CD4-positive, alpha-beta T cell (primary cell): ENCODE measurements around the gene IFITM10. TPM values are rescaled to one million over a fixed set of nuclear protein-coding genes. Genes with fewer than 3 reads are reported as not detected.

ENCODE experiments used
- ATAC-seq: fragments of 200-7000 bp; cut with Tn5 transposase; one replicate; pipeline ENCODE4 v1.10.0; 2022; ENCODE audit warnings: mild to moderate bottlenecking; ENCODE audit not compliant: poor library complexity
- CTCF ChIA-PET: fragments of 350-600 bp; sonication (Branson Sonifier 250); formaldehyde crosslinking; loops from one replicate; lab custom pipeline; 2021; ENCODE audit warnings: antibody characterized with exemption, inconsistent platforms; lab: Charles Lee
- POLR2A ChIA-PET: fragments of 350-600 bp; sonication (Branson Sonifier 250); formaldehyde crosslinking; loops from one replicate; lab custom pipeline; 2021; ENCODE audit warnings: antibody characterized with exemption, inconsistent platforms; lab: Charles Lee
- DNase-seq, 14 experiments: peaks; one replicate each; pipeline ENCODE4 v3.0.0-alpha.2; 2013 to 2020; ENCODE audit warnings: mixed read lengths in 2 of 14
- H3K27ac ChIP-seq, 2 donors: one replicate each; pipeline versions ENCODE4 v1.5.1 to v1.7.0; 2013; ENCODE audit warnings: low read length in 2 of 2, low read depth in 1 of 2, mild to moderate bottlenecking in 1 of 2
- H3K27me3 ChIP-seq, 2 experiments: 1 replicate in 1 of 2; 2 replicates in 1 of 2; pipeline versions ENCODE4 v1.6.1 to v1.7.0; 2013; ENCODE audit warnings: low read length in 2 of 2, control low read depth in 1 of 2, mild to moderate bottlenecking in 1 of 2, moderate library complexity in 1 of 2; ENCODE audit not compliant: insufficient read depth in 2 of 2, control insufficient read depth in 1 of 2
- H3K36me3 ChIP-seq: one replicate; pipeline ENCODE4 v1.6.1; 2013; ENCODE audit warnings: low read length, control low read depth; ENCODE audit not compliant: insufficient read depth
- H3K4me1 ChIP-seq: one replicate; pipeline ENCODE4 v1.6.1; 2013; ENCODE audit warnings: low read length, control low read depth; ENCODE audit not compliant: insufficient read depth
- H3K4me3 ChIP-seq: one replicate; pipeline ENCODE4 v1.5.1; 2013; ENCODE audit warnings: mild to moderate bottlenecking, low read length, moderate library complexity
- H3K9me3 ChIP-seq, 2 experiments: 1 replicate in 1 of 2; 2 replicates in 1 of 2; pipeline versions ENCODE4 v1.6.1 to v1.7.0; 2013; ENCODE audit warnings: low read length in 2 of 2, mild to moderate bottlenecking in 2 of 2, control low read depth in 1 of 2, moderate library complexity in 1 of 2; ENCODE audit not compliant: control insufficient read depth in 1 of 2, insufficient read depth in 1 of 2
- H3K27ac Mint-ChIP-seq: one replicate; pipeline ENCODE4 v1.8.0; 2020; ENCODE audit warnings: mixed read lengths
- H3K27me3 Mint-ChIP-seq: one replicate; pipeline ENCODE4 v1.8.0; 2021; ENCODE audit warnings: mixed read lengths
- H3K36me3 Mint-ChIP-seq: one replicate; pipeline ENCODE4 v1.8.0; 2021; ENCODE audit warnings: low read depth, mixed read lengths
- H3K4me1 Mint-ChIP-seq: one replicate; pipeline ENCODE4 v1.8.0; 2021; ENCODE audit warnings: low read depth, mixed read lengths
- H3K4me3 Mint-ChIP-seq: one replicate; pipeline ENCODE4 v1.8.0; 2020; ENCODE audit warnings: mild to moderate bottlenecking, mixed read lengths
- H3K9me3 Mint-ChIP-seq: one replicate; pipeline ENCODE4 v1.8.0; 2020; ENCODE audit warnings: mixed read lengths
- intact Hi-C, 2 experiments: fragments of 100-400 bp; cut with DNase I in 1 of 2; cut with micrococcal nuclease in 1 of 2; formaldehyde crosslinking; loops; one replicate each; pipeline versions ENCODE4 v1.15.1 to v1.9.0; 2023 to 2025; cut with DNase I, micrococcal nuclease
- total RNA-seq, 174 experiments: library from RNA in 2 of 174; stranded (reverse) in 2 of 174; gene quantifications; one replicate each; pipeline ENCODE4 v1.2.3 and lab custom pipeline; 2021 to 2026
- TF ChIP-seq, protein P1 (sequence below): fragments of 200-600 bp; IDR thresholded peaks from one replicate; pipeline ENCODE4 v1.8.0; 2022; ENCODE audit warnings: antibody characterized with exemption, mild to moderate bottlenecking

The IFITM10 gene
- total RNA-seq, 2 experiments from 2014 or later, result 1.7 TPM

DNA sequence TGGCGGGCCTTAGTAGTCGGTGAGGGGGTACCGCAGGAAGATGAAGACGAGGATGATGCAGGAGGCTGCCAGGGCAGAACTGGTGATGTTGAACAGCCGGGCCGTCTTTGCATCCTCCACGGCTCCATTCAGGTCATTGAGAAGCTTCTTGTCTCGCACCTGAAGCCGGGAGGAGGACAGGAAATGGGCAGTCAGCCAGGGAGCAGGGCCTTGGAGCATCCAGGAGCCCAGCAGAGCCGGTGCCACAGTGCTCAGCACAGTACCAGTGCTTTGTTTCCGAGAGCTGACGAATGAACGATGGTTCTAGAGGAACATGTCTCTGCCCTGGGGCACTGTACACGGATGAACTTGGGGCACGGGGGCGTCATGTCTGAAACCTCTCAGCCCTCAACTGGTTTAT is 15.1 kb downstream of the IFITM10 start:
- Mint-ChIP-seq H3K4me3 (no peak overlapping the region), H3K27me3 (peaks cover 29% of the 10 kb centered on the region), H3K4me1 (peaks cover 21% of the 10 kb centered on the region), H3K27ac (no peak overlapping the region), H3K9me3 (peaks cover 4% of the 10 kb centered on the region), H3K36me3 (no peaks in the 10 kb centered on the region)
- Histone ChIP-seq H3K4me1 (peaks cover 9% of the 10 kb centered on the region), H3K27me3 (peaks cover 0 to 7% of the 10 kb centered on the region in 2 experiments), H3K9me3 (peaks cover 12 to 26% of the 10 kb centered on the region in 2 experiments), H3K36me3 (no peaks in the 10 kb centered on the region), H3K27ac (no peak overlapping the region), H3K4me3 (no peak overlapping the region)
- no peak for DNase-seq
- TF ChIP-seq, protein P1, sequence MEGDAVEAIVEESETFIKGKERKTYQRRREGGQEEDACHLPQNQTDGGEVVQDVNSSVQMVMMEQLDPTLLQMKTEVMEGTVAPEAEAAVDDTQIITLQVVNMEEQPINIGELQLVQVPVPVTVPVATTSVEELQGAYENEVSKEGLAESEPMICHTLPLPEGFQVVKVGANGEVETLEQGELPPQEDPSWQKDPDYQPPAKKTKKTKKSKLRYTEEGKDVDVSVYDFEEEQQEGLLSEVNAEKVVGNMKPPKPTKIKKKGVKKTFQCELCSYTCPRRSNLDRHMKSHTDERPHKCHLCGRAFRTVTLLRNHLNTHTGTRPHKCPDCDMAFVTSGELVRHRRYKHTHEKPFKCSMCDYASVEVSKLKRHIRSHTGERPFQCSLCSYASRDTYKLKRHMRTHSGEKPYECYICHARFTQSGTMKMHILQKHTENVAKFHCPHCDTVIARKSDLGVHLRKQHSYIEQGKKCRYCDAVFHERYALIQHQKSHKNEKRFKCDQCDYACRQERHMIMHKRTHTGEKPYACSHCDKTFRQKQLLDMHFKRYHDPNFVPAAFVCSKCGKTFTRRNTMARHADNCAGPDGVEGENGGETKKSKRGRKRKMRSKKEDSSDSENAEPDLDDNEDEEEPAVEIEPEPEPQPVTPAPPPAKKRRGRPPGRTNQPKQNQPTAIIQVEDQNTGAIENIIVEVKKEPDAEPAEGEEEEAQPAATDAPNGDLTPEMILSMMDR, result no peak
- CTCF ChIA-PET, result no interaction called here
- POLR2A ChIA-PET, result no interaction called here
- intact Hi-C loops, result loop anchor here in 1 of 2 experiments (5.0 kb wide), 1 partner anchor 42 kb away; no protein-coding TSS in a partner anchor
- no peak for ATAC-seq

DNA sequence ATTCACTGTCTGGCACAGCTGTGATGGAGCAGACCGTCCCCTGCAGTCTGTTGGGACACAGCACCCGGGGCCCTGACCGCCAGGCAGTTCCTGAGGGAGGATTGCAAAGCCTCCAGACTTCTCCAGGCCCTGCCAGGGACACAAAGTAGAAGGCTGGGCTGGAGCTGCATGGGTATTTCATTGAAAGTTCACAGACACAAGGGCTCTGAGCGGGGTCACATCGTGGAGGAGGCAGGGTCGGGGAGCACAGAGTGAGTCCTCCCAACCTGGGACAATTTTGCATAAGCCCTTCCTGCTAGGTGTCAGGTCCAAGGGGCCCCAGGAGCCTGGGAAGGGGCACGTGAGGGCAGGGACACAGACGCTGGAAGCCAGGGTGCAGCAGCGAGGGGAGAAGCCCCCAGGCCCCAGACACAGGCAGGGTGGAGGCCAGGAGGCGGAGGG is 15.7 kb downstream of the IFITM10 start:
- Histone ChIP-seq H3K27me3 (peaks cover 0 to 10% of the 10 kb centered on the region in 2 experiments), H3K27ac (no peak overlapping the region), H3K36me3 (no peaks in the 10 kb centered on the region), H3K9me3 (peaks cover 12 to 26% of the 10 kb centered on the region in 2 experiments), H3K4me3 (no peak overlapping the region), H3K4me1 (peaks cover 9% of the 10 kb centered on the region)
- DNase-seq (no peak), ATAC-seq (no peak)
- peaks cover 4% of the 10 kb centered on the region for H3K9me3 Mint-ChIP-seq
- H3K4me1 Mint-ChIP-seq, result peaks cover 21% of the 10 kb centered on the region
- POLR2A ChIA-PET, result no interaction called here
- H3K4me3 Mint-ChIP-seq, result no peak overlapping the region
- H3K36me3 Mint-ChIP-seq, result no peaks in the 10 kb centered on the region
- TF ChIP-seq, protein P1, result no peak
- CTCF ChIA-PET, result no interaction called here
- H3K27me3 Mint-ChIP-seq, result peaks cover 29% of the 10 kb centered on the region
- no peak overlapping the region for H3K27ac Mint-ChIP-seq
- intact Hi-C loops, result loop anchor here in 1 of 2 experiments (5.0 kb wide), 1 partner anchor 43 kb away; no protein-coding TSS in a partner anchor

DNA sequence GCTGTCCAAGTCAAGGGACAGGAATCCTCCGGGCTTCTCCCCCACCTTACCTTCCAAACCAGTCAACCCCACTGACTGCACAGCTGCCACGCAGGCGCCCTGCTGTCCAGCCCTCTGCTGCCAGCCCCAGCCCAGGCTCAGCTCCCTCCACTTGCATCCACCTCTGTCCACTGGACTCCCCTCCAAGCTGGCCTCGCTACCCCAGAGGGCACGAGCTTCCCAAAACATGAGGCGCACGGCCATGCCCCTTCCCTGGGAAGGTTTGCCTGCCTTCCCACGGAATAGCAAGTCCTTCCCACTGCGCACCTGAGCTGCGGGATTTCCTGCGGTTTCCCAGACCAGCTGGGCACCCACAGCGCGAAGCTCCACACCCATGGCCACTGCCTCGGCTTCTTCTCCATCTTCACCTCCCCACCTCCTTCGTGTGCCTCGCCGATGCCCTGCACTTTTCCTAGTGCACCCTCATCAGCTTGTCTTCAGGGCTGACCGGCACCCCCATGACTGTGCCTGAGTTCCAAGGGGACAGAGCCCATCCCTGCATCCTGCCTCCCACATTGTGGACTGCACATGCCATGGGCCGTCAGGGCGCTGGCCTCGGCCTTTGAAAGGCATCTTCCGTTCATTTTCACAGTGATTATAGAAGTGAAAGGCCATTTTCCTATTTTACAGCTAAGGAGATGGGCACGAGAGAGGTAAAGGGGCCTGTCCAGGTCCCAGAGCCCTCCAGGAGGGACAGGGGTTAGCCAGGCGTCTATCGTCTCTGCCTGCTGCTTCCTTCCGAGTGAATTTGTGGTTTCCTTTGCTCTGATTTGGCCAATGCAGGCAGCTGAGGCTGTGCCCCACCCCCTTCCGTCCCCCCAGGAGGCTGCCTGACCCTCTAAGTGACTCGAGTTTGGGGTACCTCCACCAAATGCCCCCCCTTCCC is 16.4 kb downstream of the IFITM10 start:
- H3K9me3 Mint-ChIP-seq, result peaks cover 4% of the 10 kb centered on the region
- H3K4me3 Mint-ChIP-seq, result no peak overlapping the region
- peaks cover 12 to 26% of the 10 kb centered on the region in 2 experiments for H3K9me3 ChIP-seq
- no peaks in the 10 kb centered on the region for H3K36me3 Mint-ChIP-seq
- H3K4me1 Mint-ChIP-seq, result peaks cover 26% of the 10 kb centered on the region
- H3K27me3 Mint-ChIP-seq, result peaks cover 32% of the 10 kb centered on the region
- no peak overlapping the region for H3K27ac ChIP-seq
- H3K4me1 ChIP-seq, result peaks cover 15% of the 10 kb centered on the region
- peaks cover 0 to 13% of the 10 kb centered on the region in 2 experiments for H3K27me3 ChIP-seq
- TF ChIP-seq, protein P1, result no peak
- H3K27ac Mint-ChIP-seq, result no peak overlapping the region
- intact Hi-C loops, result no loop called here
- DNase-seq, result no peak
- POLR2A ChIA-PET, result interaction anchor here (1.2 kb wide), 1 partner anchor 24 kb away, joined by 3 read pairs; no protein-coding TSS in a partner anchor
- CTCF ChIA-PET, result no interaction called here
- no peak for ATAC-seq
- no peak overlapping the region for H3K4me3 ChIP-seq
- H3K36me3 ChIP-seq, result no peaks in the 10 kb centered on the region
